Panc1 (cell line): Measurements from ENCODE around the gene GOLGA2. TPM values are rescaled to one million over a fixed set of nuclear protein-coding genes. Genes with fewer than 3 reads are reported as not detected.

Experiments
- ATAC-seq: fragments of 200-7000 bp; cut with Tn5 transposase; 2 replicates; pipeline ENCODE4 v1.9.1; 2020; ENCODE audit warnings: mild to moderate bottlenecking, moderate library complexity
- BruUV-seq: library from RNA; stranded (reverse); fragments of 400-500 nt; replicated peaks from 2 replicates; lab custom pipeline; 2021; lab: Mats Ljungman, UMichigan
- CTCF ChIA-PET: fragments of 300-600 bp; sonication (Branson Sonifier 250); formaldehyde crosslinking; loops from one replicate; lab custom pipeline; 2022; ENCODE audit warnings: antibody characterized with exemption; lab: Charles Lee
- POLR2A ChIA-PET: fragments of 300-600 bp; sonication (Branson Sonifier 250); formaldehyde crosslinking; loops from one replicate; lab custom pipeline; 2022; ENCODE audit warnings: antibody characterized with exemption; lab: Charles Lee
- DNase-seq: peaks from one replicate; pipeline ENCODE4 v3.0.0-alpha.2; 2010; ENCODE audit warnings: low read depth, low spot score
- H3K27ac ChIP-seq: 2 replicates; pipeline ENCODE4 v1.5.1; 2011; ENCODE audit warnings: mild to moderate bottlenecking, low read length, inconsistent platforms
- H3K27me3 ChIP-seq: fragments of 200-500 bp; sonication (Bioruptor generic); 2 replicates; pipeline ENCODE4 v1.6.0; 2014; ENCODE audit warnings: low read length, inconsistent platforms; ENCODE audit not compliant: control insufficient read depth, insufficient read depth
- H3K36me3 ChIP-seq: fragments of 200-500 bp; sonication (Bioruptor generic); 2 replicates; pipeline ENCODE4 v1.5.1; 2014; ENCODE audit warnings: inconsistent platforms, mild to moderate bottlenecking, low read length, moderate library complexity; ENCODE audit not compliant: control insufficient read depth, insufficient read depth
- H3K4me1 ChIP-seq: 2 replicates; pipeline ENCODE4 v1.5.1; 2011; ENCODE audit warnings: inconsistent platforms, mild to moderate bottlenecking, low read length, moderate library complexity; ENCODE audit not compliant: control insufficient read depth, insufficient read depth
- H3K4me3 ChIP-seq, 2 experiments: 2 replicates each; pipeline ENCODE4 v1.5.1; 2011 to 2012; ENCODE audit warnings: low read depth in 2 of 2, low read length in 2 of 2, mild to moderate bottlenecking in 2 of 2, inconsistent platforms in 1 of 2, moderate library complexity in 1 of 2
- H3K9me3 ChIP-seq: fragments of 200-500 bp; sonication (Bioruptor generic); 2 replicates; pipeline ENCODE4 v1.5.1; 2014; ENCODE audit warnings: low read depth, mild to moderate bottlenecking, inconsistent platforms, low read length, moderate library complexity; ENCODE audit not compliant: control insufficient read depth, insufficient read depth
- CTCF ChIP-seq: fragments of 450-650 bp; IDR thresholded peaks from 2 replicates; pipeline ENCODE4 v1.5.1; 2017; ENCODE audit warnings: mild to moderate bottlenecking
- POLR2AphosphoS5 ChIP-seq: IDR thresholded peaks from 2 replicates; pipeline ENCODE4 v1.6.1; 2012; ENCODE audit warnings: mild to moderate bottlenecking, low read depth, low read length, moderate library complexity
- REST ChIP-seq, 2 experiments: IDR thresholded peaks; 2 replicates each; pipeline ENCODE4 v1.6.1; 2011 to 2012; ENCODE audit warnings: low read depth in 2 of 2, control low read depth in 1 of 2, low read length in 1 of 2, mild to moderate bottlenecking in 1 of 2, moderate library complexity in 1 of 2; ENCODE audit not compliant: insufficient read depth in 1 of 2
- SIN3A ChIP-seq: IDR thresholded peaks from 2 replicates; pipeline ENCODE4 v1.6.1; 2012; ENCODE audit warnings: low read depth, mild to moderate bottlenecking, low read length, moderate library complexity, borderline replicate concordance; ENCODE audit not compliant: insufficient read depth
- TCF7L2 ChIP-seq: IDR thresholded peaks from 2 replicates; pipeline ENCODE4 v1.6.1; 2011; ENCODE audit warnings: mild to moderate bottlenecking, low read depth, low read length, inconsistent platforms
- in situ Hi-C: cut with HindIII; loops from 2 replicates; pipeline ENCODE4 v1.10.0; 2016; ENCODE audit warnings: low sequenced_read_pairs, low pct_unique_long_range_greater_than_20kb
- intact Hi-C: fragments of 100-400 bp; cut with micrococcal nuclease; formaldehyde crosslinking; loops from one replicate; pipeline ENCODE4 v1.10.0; 2022; ENCODE audit not compliant: unreplicated experiment
- total RNA-seq: library from RNA; stranded (reverse); gene quantifications from one replicate; pipeline ENCODE4 v1.2.1, GENCODE V29; 2021; ENCODE audit not compliant: unreplicated experiment

Gene GOLGA2
- total RNA-seq, 1 experiment from 2014 or later, result 69.6 TPM

- no peak for TF ChIP-seq REST (IDR thresholded peaks at IDR 0.05; ENCODE audit: insufficient read depth in 1 of 2, low read depth in 2 of 2, low read length in 1 of 2)
- Histone ChIP-seq H3K9me3 (no peaks in the 10 kb centered on the region), H3K27ac (no peak overlapping the region), H3K36me3 (no peaks in the 10 kb centered on the region; the same call in 1 of the 2 replicates), H3K4me3 (peak overlapping the region; percentile 40 to 53), H3K27me3 (no peaks in the 10 kb centered on the region), H3K4me1 (no peaks in the 10 kb centered on the region)
- ATAC-seq (peak; percentile 90), DNase-seq (peak; percentile 18)
- no TSS peak for BruUV-seq
- in situ Hi-C loops, result no loop called here
- CTCF ChIA-PET, result interaction anchor here (0.5 to 0.7 kb wide), 4 partner anchors 22 to 45 kb away, joined by 3 to 7 read pairs (median 4); partner anchors contain the start of genes GOLGA2 and SWI5
- POLR2A ChIA-PET, result interaction anchor here (0.6 kb wide), 1 partner anchor 58 kb away, joined by 3 read pairs; no protein-coding TSS in a partner anchor
- intact Hi-C loops, result no loop called here
Measured at GRCh38 chr9:128249908-128250838, 25.6 kb downstream of the GOLGA2 start.

- H3K9me3 ChIP-seq, result no peaks in the 10 kb centered on the region
- TF ChIP-seq REST (IDR thresholded peaks at IDR 0.05; ENCODE audit: insufficient read depth in 1 of 2, low read depth in 2 of 2, low read length in 1 of 2) (no peak), SIN3A (no peak), CTCF (no peak), POLR2AphosphoS5 (no peak), TCF7L2 (no peak)
- ChIA-PET POLR2A (no interaction called here), CTCF (interaction anchor here (0.7 kb wide), 1 partner anchor 23 kb away, joined by 3 read pairs; no protein-coding TSS in a partner anchor)
- no TSS peak for BruUV-seq
- intact Hi-C loops (no loop called here), in situ Hi-C loops (no loop called here)
- H3K4me1 ChIP-seq, result no peaks in the 10 kb centered on the region
- DNase-seq, result no peak
- no peaks in the 10 kb centered on the region for H3K27me3 ChIP-seq
- no peaks in the 10 kb centered on the region; the same call in 1 of the 2 replicates for H3K36me3 ChIP-seq
- H3K27ac ChIP-seq, result no peak overlapping the region
- peak overlapping the region; percentile 40 to 53 for H3K4me3 ChIP-seq
- no peak for ATAC-seq
Measured at GRCh38 chr9:128249558-128249907, 26.3 kb downstream of the GOLGA2 start.
